ENCODE results near the gene ACKR3.

- TF ChIP-seq EP300 (conservative IDR thresholded peaks at IDR 0.05; ENCODE audit: poor library complexity, severe bottlenecking) (no peak), MXI1 (conservative IDR thresholded peaks at IDR 0.05; ENCODE audit: poor library complexity, severe bottlenecking) (no peak)
- TF ChIP-seq, protein P1, sequence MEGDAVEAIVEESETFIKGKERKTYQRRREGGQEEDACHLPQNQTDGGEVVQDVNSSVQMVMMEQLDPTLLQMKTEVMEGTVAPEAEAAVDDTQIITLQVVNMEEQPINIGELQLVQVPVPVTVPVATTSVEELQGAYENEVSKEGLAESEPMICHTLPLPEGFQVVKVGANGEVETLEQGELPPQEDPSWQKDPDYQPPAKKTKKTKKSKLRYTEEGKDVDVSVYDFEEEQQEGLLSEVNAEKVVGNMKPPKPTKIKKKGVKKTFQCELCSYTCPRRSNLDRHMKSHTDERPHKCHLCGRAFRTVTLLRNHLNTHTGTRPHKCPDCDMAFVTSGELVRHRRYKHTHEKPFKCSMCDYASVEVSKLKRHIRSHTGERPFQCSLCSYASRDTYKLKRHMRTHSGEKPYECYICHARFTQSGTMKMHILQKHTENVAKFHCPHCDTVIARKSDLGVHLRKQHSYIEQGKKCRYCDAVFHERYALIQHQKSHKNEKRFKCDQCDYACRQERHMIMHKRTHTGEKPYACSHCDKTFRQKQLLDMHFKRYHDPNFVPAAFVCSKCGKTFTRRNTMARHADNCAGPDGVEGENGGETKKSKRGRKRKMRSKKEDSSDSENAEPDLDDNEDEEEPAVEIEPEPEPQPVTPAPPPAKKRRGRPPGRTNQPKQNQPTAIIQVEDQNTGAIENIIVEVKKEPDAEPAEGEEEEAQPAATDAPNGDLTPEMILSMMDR (IDR thresholded peaks at IDR 0.05; ENCODE audit: poor library complexity, severe bottlenecking) = no peak
Measured at GRCh38 chr2:236628256-236628901, 58.8 kb downstream of the ACKR3 start.
